ENCODE measurements around the gene EVX1. TPM values are rescaled to one million over a fixed set of nuclear protein-coding genes. Genes with fewer than 3 reads are reported as not detected.

The EVX1 gene
- total and polyA plus RNA-seq, 12 donors: 0.64 to 8.7 (median 1.1) TPM; not detected in 2

DNA sequence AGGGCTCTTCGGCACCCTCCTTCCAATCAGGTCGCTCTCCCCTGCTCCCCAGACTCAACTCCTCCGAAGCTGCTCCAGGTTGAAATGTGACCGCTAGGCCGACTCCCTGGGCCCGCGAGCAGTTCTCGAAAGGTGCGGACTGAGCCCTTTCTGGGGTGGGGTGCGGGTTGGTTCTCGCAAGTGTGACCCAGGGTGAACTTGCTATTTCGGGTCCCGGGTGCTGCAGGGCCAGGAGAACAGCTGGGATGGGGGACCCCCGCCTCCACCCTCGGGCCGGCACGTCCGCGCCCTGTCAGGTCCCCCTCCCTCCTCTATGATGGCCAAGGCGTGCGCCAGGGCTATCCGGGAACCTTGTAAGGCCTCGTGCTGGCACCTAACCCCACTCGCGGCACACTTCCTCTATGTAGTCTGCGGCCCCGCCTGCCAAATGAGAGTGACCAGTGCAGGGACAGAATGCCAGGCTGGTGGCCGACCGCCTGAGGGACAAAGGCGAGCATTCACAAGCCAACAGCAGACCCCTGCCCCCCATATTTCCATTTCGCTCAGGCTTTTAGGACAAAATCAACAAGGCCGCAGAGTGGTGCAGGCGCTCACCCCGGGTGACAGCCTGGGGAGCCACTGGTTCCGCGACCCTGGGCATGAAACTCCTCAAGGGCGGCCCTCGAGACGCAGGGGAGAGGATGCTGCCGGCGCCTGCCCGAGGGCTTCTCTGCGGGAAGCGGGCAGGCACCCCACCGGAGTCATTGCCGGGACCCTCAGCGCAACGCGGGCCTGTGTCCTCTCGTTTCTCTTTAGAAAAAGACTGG is 29.0 kb upstream of the EVX1 start:
- H3K27me3 ChIP-seq: peaks cover 48% of the 10 kb centered on the region
- H3K27ac ChIP-seq: no peak overlapping the region
- H3K9me3 ChIP-seq (replicated peaks in 1 of 3): no peaks in the 10 kb centered on the region
- intact Hi-C loops (cut with DNase I): loop anchor here in 1 of 2 donors (10.0 kb wide), 1 partner anchor 381 kb away; no protein-coding TSS in a partner anchor
- 52 to 70% (median 55%) methylated on average over 19 to 50 of the region's 50 CpGs for WGBS, 4 donors
- H3K4me1 ChIP-seq (replicated peaks in 1 of 2): peaks cover 0 to 4% of the 10 kb centered on the region in 2 donors
- TF ChIP-seq POLR2A (IDR thresholded peaks at IDR 0.05): no peak
- TF ChIP-seq CTCF (IDR thresholded peaks at IDR 0.05): no peak
- H3K36me3 ChIP-seq (replicated peaks in 1 of 2): no peaks in the 10 kb centered on the region
- no peak for DNase-seq
- no peak overlapping the region for H3K4me3 ChIP-seq

DNA sequence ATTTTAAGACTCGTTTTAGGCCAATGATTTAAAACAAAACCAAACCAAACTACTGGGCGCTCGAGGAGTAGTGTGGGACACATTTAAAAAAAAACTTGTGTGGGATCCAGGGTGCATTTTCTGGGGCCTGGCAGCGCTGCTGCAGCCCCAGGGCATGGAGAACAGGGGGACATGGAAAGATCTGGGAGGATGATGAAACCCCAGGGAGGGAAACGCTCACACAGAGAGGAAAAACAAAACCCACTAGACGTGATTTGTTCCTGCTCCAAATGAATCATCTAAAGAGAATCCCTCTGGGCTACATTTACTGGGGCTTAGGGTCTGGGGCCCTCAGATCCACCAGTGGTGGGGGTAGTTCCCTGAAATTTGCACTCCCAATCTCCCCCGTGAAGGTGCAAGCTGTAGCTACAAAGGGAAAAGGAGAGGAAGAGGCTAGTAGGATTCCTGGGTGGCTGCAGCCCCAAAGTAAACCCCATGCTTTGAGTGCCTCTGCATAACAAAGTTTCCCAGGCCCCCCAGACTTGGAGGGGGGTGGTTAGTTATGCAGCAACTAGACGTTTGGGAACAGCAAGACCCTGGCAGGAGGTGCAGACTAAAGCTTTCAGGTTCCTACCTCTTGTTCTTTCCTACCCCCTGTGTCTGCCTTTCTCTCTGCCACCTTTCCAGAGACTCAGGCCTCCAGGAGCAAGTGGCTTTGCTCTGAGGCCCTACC is 28.2 kb upstream of the EVX1 start:
- Histone ChIP-seq H3K27ac (no peak overlapping the region), H3K4me1 (replicated peaks in 1 of 2) (peaks cover 0 to 4% of the 10 kb centered on the region in 2 donors), H3K27me3 (peaks cover 56% of the 10 kb centered on the region), H3K36me3 (replicated peaks in 1 of 2) (no peaks in the 10 kb centered on the region), H3K4me3 (no peak overlapping the region), H3K9me3 (replicated peaks in 1 of 3) (no peaks in the 10 kb centered on the region)
- no peak for TF ChIP-seq POLR2A (IDR thresholded peaks at IDR 0.05)
- no peak for TF ChIP-seq CTCF (IDR thresholded peaks at IDR 0.05)
- no peak for DNase-seq
- intact Hi-C loops (cut with DNase I): loop anchor here in 1 of 2 donors (10.0 kb wide), 1 partner anchor 380 kb away; no protein-coding TSS in a partner anchor
- 65 to 80% (median 79%) methylated on average over 8 of the region's 8 CpGs for WGBS, 4 donors

- no peak for TF ChIP-seq POLR2A (IDR thresholded peaks at IDR 0.05)
- no peak for TF ChIP-seq CTCF (IDR thresholded peaks at IDR 0.05)
- Histone ChIP-seq H3K9me3 (replicated peaks in 1 of 3) (no peaks in the 10 kb centered on the region), H3K36me3 (replicated peaks in 1 of 2) (no peaks in the 10 kb centered on the region), H3K4me1 (replicated peaks in 1 of 2) (peaks cover 0 to 4% of the 10 kb centered on the region in 2 donors), H3K27ac (no peak overlapping the region), H3K27me3 (peaks cover 60% of the 10 kb centered on the region), H3K4me3 (no peak overlapping the region)
- WGBS, 4 donors: 85 to 97% (median 94%) methylated on average over 2 of the region's 2 CpGs
- DNase-seq: no peak
- intact Hi-C loops (cut with DNase I): loop anchor here in 1 of 2 donors (10.0 kb wide), 1 partner anchor 379 kb away; no protein-coding TSS in a partner anchor
These were observed 27.2 kb upstream of the EVX1 start for GRCh38 chr7:27215356-27215755.

- TF ChIP-seq POLR2A (IDR thresholded peaks at IDR 0.05): no peak
- no peak for TF ChIP-seq CTCF (IDR thresholded peaks at IDR 0.05)
- Histone ChIP-seq H3K4me1 (replicated peaks in 1 of 2) (no peaks in the 10 kb centered on the region), H3K36me3 (replicated peaks in 1 of 2) (no peaks in the 10 kb centered on the region), H3K27ac (no peak overlapping the region), H3K9me3 (replicated peaks in 1 of 3) (no peaks in the 10 kb centered on the region), H3K4me3 (no peak overlapping the region), H3K27me3 (peaks cover 61% of the 10 kb centered on the region)
- intact Hi-C loops (cut with DNase I): loop anchor here in 1 of 2 donors (10.0 kb wide), 1 partner anchor 377 kb away; no protein-coding TSS in a partner anchor
- DNase-seq: no peak
These were observed 24.7 kb upstream of the EVX1 start for GRCh38 chr7:27217951-27218350.
